K562 treated with DMSO at 1 percent for 12 hours (cell line): ENCODE data around the gene SLC6A16. TPM values are rescaled to one million over a fixed set of nuclear protein-coding genes. Genes with fewer than 3 reads are reported as not detected.

ENCODE experiments used
- total RNA-seq: library from RNA; unstranded; fragments of 300-600 nt; gene quantifications from 2 replicates; pipeline ENCODE4 v1.2.3, GENCODE V29; 2022; ENCODE audit not compliant: insufficient read depth

The SLC6A16 gene
- total RNA-seq, result 0.47 and 3.0 TPM in 2 replicates

GRCh38 chr19:49324801-49325576 is at the start of gene SLC6A16:
SLC6A16 (minus strand) TSS chr19:49325191; CDS start chr19:49311347, 13,844 bp downstream.

GRCh38 chr19:49363268-49364082 is 38.5 kb upstream of the SLC6A16 start, which contains the start of gene DKKL1:
DKKL1 (plus strand) TSS chr19:49363877; CDS start chr19:49363999, 122 bp downstream.

GRCh38 chr19:49362048-49362928 is 37.3 kb upstream of the SLC6A16 start, which contains the start of gene TEAD2:
TEAD2 (minus strand) TSS chr19:49362416; CDS start chr19:49360075, 2,341 bp downstream.

GRCh38 chr19:49335071-49335783 is 10.2 kb upstream of the SLC6A16 start, which contains the start of gene CD37:
CD37 (plus strand) TSS chr19:49335406; CDS start chr19:49335541, 135 bp downstream.

Other genes with a start within 250 kb of the SLC6A16 start
- gene SNRNP70, start 239.7 kb downstream of the SLC6A16 start, total RNA-seq, result 156 and 215 TPM in 2 replicates
- 15.3 and 16.5 TPM in 2 replicates for gene LIN7B, start 210.8 kb downstream of the SLC6A16 start, total RNA-seq
- gene C19orf73, start 206.0 kb downstream of the SLC6A16 start, total RNA-seq, result 1.5 and 4.2 TPM in 2 replicates
- 13.6 and 16.2 TPM in 2 replicates for gene PPFIA3, start 205.6 kb downstream of the SLC6A16 start, total RNA-seq
- 5.4 and 7.7 TPM in 2 replicates for gene HRC, start 169.8 kb downstream of the SLC6A16 start, total RNA-seq
- gene TRPM4, start 167.4 kb downstream of the SLC6A16 start, total RNA-seq, result 14.6 and 21.4 TPM in 2 replicates
- 18.0 and 32.1 TPM in 2 replicates for gene CD37, start 10.2 kb upstream of the SLC6A16 start, total RNA-seq
- 10.3 and 22.8 TPM in 2 replicates for gene TEAD2, start 37.2 kb upstream of the SLC6A16 start, total RNA-seq
- not detected in 2 replicates for gene DKKL1, start 38.7 kb upstream of the SLC6A16 start, total RNA-seq
- 0.62 TPM in 1 of 2 replicates, not detected in the other for gene KASH5, start 63.1 kb upstream of the SLC6A16 start, total RNA-seq
- gene PTH2, start 98.2 kb upstream of the SLC6A16 start, total RNA-seq, result not detected in 2 replicates
- gene GFY, start 100.2 kb upstream of the SLC6A16 start, total RNA-seq, result not detected in 2 replicates
- 6.3 and 19.6 TPM in 2 replicates for gene SLC17A7, start 116.3 kb upstream of the SLC6A16 start, total RNA-seq
- 142 and 182 TPM in 2 replicates for gene PIH1D1, start 126.6 kb upstream of the SLC6A16 start, total RNA-seq
- 25.3 and 49.3 TPM in 2 replicates for gene ALDH16A1, start 128.0 kb upstream of the SLC6A16 start, total RNA-seq
- 13.9 and 16.2 TPM in 2 replicates for gene FLT3LG, start 149.0 kb upstream of the SLC6A16 start, total RNA-seq
- gene RPL13A, start 162.4 kb upstream of the SLC6A16 start, total RNA-seq, result 8,120 and 13,069 TPM in 2 replicates
- gene RPS11, start 171.2 kb upstream of the SLC6A16 start, total RNA-seq, result 5,951 and 7,935 TPM in 2 replicates
- 7.8 and 9.4 TPM in 2 replicates for gene FCGRT, start 187.5 kb upstream of the SLC6A16 start, total RNA-seq
- 4.8 and 5.2 TPM in 2 replicates for gene RCN3, start 202.8 kb upstream of the SLC6A16 start, total RNA-seq